HCT116 (cell line): ENCODE results near the gene PNO1. TPM values are rescaled to one million over a fixed set of nuclear protein-coding genes. Genes with fewer than 3 reads are reported as not detected.

Experiments used
- ATAC-seq: fragments of 200-7000 bp; cut with Tn5 transposase; 2 replicates; pipeline ENCODE4 v1.9.1; 2020; ENCODE audit warnings: mild to moderate bottlenecking, moderate library complexity
- BruUV-seq: library from RNA; stranded (reverse); fragments of 400-500 nt; replicated peaks from 2 replicates; lab custom pipeline; 2021; lab: Mats Ljungman, UMichigan
- CTCF ChIA-PET: fragments of 300-600 bp; sonication (Branson Sonifier 250); formaldehyde crosslinking; loops from one replicate; lab custom pipeline; 2021; ENCODE audit warnings: antibody characterized with exemption; lab: Charles Lee
- POLR2A ChIA-PET: fragments of 300-600, 350-600 bp; sonication (Branson Sonifier 250); formaldehyde crosslinking; loops from one replicate; lab custom pipeline; 2021; ENCODE audit warnings: antibody characterized with exemption; lab: Charles Lee
- RAD21 ChIA-PET, 2 experiments: fragments of 300-600 bp; sonication (Branson Sonifier 250); formaldehyde crosslinking; loops; one replicate each; lab custom pipeline; 2023; ENCODE audit warnings: low total read pairs in 2 of 2; ENCODE audit not compliant: uncharacterized antibody in 2 of 2, unreplicated experiment in 2 of 2, low non-redundant PET in 1 of 2; lab: Charles Lee
- DNase-seq: peaks from one replicate; pipeline ENCODE4 v3.0.0-alpha.2; 2010; ENCODE audit warnings: low read depth, low spot score
- H2AFZ ChIP-seq: fragments of 200-600 bp; shearing (Covaris generic), sonication (generic); 2 replicates; pipeline ENCODE4 v1.6.1; 2017; ENCODE audit warnings: low read depth, mixed run types, mixed read lengths, antibody characterized with exemption, low read length; ENCODE audit not compliant: poor library complexity, severe bottlenecking
- H3K27ac ChIP-seq: 2 replicates; pipeline ENCODE4 v1.5.1; 2012; ENCODE audit warnings: low read depth, low read length
- H3K27me3 ChIP-seq: fragments of 200-600 bp; sonication (generic); 2 replicates; pipeline ENCODE4 v1.6.1; 2016; ENCODE audit warnings: mixed run types, low read length, mixed read lengths; ENCODE audit not compliant: insufficient read depth
- H3K36me3 ChIP-seq, 2 experiments: fragments of 200-500 bp in 1 of 2; fragments of 200-600 bp in 1 of 2; sonication (Bioruptor generic) in 1 of 2; sonication (generic) in 1 of 2; 2 replicates each; pipeline versions ENCODE4 v1.5.1 to v1.6.1; 2014 to 2016; ENCODE audit warnings: low read length in 2 of 2, inconsistent platforms in 1 of 2, mixed read lengths in 1 of 2, mixed run types in 1 of 2; ENCODE audit not compliant: insufficient read depth in 2 of 2, control insufficient read depth in 1 of 2
- H3K4me1 ChIP-seq, 2 experiments: fragments of 200-600 bp in 1 of 2; sonication (generic) in 1 of 2; 2 replicates each; pipeline versions ENCODE4 v1.5.1 to v1.6.1; 2012 to 2017; ENCODE audit warnings: low read length in 2 of 2, inconsistent platforms in 1 of 2, mild to moderate bottlenecking in 1 of 2, mixed read lengths in 1 of 2, mixed run types in 1 of 2, moderate library complexity in 1 of 2; ENCODE audit not compliant: insufficient read depth in 2 of 2, control insufficient read depth in 1 of 2
- H3K4me2 ChIP-seq: fragments of 200-600 bp; sonication (generic); 2 replicates; pipeline ENCODE4 v1.6.1; 2017; ENCODE audit warnings: mixed run types, low read length, mixed read lengths
- H3K4me3 ChIP-seq, 2 experiments: fragments of 200-600 bp in 1 of 2; sonication (generic) in 1 of 2; replicated peaks in 1 of 2; 2 replicates each; pipeline ENCODE4 v1.5.1; 2011 to 2016; ENCODE audit warnings: low read length in 2 of 2, control low read depth in 1 of 2, low read depth in 1 of 2, mild to moderate bottlenecking in 1 of 2, mixed read lengths in 1 of 2, mixed run types in 1 of 2
- H3K79me2 ChIP-seq: fragments of 200-600 bp; sonication (generic); 2 replicates; pipeline ENCODE4 v1.6.1; 2017; ENCODE audit warnings: mild to moderate bottlenecking, mixed run types, low read length, moderate library complexity, mixed read lengths; ENCODE audit not compliant: insufficient read depth
- H3K9ac ChIP-seq: fragments of 200-600 bp; sonication (generic); 2 replicates; pipeline ENCODE4 v1.6.1; 2016; ENCODE audit warnings: low read length, mixed read lengths
- H3K9me2 ChIP-seq: fragments of 200-600 bp; sonication (generic), shearing (Covaris generic); 2 replicates; pipeline ENCODE4 v1.6.1; 2017; ENCODE audit warnings: mixed run types, mild to moderate bottlenecking, moderate library complexity; ENCODE audit not compliant: insufficient read depth
- H3K9me3 ChIP-seq, 2 experiments: fragments of 200-500 bp in 1 of 2; fragments of 200-600 bp in 1 of 2; sonication (Bioruptor generic) in 1 of 2; sonication (generic) in 1 of 2; 2 replicates each; pipeline ENCODE4 v1.6.1; 2014 to 2017; ENCODE audit warnings: low read length in 2 of 2, mixed read lengths in 2 of 2, inconsistent platforms in 1 of 2, low read depth in 1 of 2, mild to moderate bottlenecking in 1 of 2, mixed run types in 1 of 2, moderate library complexity in 1 of 2; ENCODE audit not compliant: control insufficient read depth in 1 of 2, insufficient read depth in 1 of 2
- H4K20me1 ChIP-seq: fragments of 200-600 bp; sonication (generic), shearing (Covaris generic); 2 replicates; pipeline ENCODE4 v1.6.1; 2017; ENCODE audit warnings: mixed run types, mild to moderate bottlenecking, moderate library complexity; ENCODE audit not compliant: insufficient read depth
- ATF3 ChIP-seq: IDR thresholded peaks from 2 replicates; pipeline ENCODE4 v1.6.1; 2012
- CBX3 ChIP-seq: IDR thresholded peaks from 2 replicates; pipeline ENCODE4 v1.6.1; 2012; ENCODE audit warnings: low read depth
- EZH2 ChIP-seq: fragments of 200-600 bp; sonication (generic); IDR thresholded peaks from 2 replicates; pipeline ENCODE4 v1.6.1; 2017; ENCODE audit warnings: antibody characterized with exemption, mixed run types
- MAX ChIP-seq: IDR thresholded peaks from 2 replicates; pipeline ENCODE4 v1.6.1; 2012
- REST ChIP-seq: IDR thresholded peaks from 2 replicates; pipeline ENCODE4 v1.6.1; 2012; ENCODE audit warnings: low read depth
- SIN3A ChIP-seq: IDR thresholded peaks from 2 replicates; pipeline ENCODE4 v1.6.1; 2012; ENCODE audit warnings: low read depth
- SP1 ChIP-seq: IDR thresholded peaks from 2 replicates; pipeline ENCODE4 v1.6.1; 2012; ENCODE audit warnings: low read depth
- TCF7L2 ChIP-seq: IDR thresholded peaks from 2 replicates; pipeline ENCODE4 v1.7.0; 2011; ENCODE audit warnings: borderline replicate concordance, inconsistent platforms; ENCODE audit not compliant: insufficient read depth, insufficient read length; ENCODE audit errors: extremely low read depth
- ZBTB33 ChIP-seq: IDR thresholded peaks from 2 replicates; pipeline ENCODE4 v1.6.1; 2011; ENCODE audit warnings: mild to moderate bottlenecking, low read length, moderate library complexity; ENCODE audit not compliant: insufficient replicate concordance; ENCODE audit errors: extremely low read depth
- intact Hi-C: fragments of 100-400 bp; cut with micrococcal nuclease; formaldehyde crosslinking; loops from 2 replicates; pipeline ENCODE4 v1.10.0; 2022
- total RNA-seq: library from RNA; stranded (reverse); gene quantifications from one replicate; pipeline ENCODE4 v1.2.1, GENCODE V29; 2021; ENCODE audit not compliant: unreplicated experiment

Gene PNO1
- total RNA-seq, 1 experiment from 2014 or later = 23.3 TPM

- Histone ChIP-seq H3K9me2 (no peaks in the 10 kb centered on the region), H4K20me1 (no peaks in the 10 kb centered on the region), H3K79me2 (no peaks in the 10 kb centered on the region), H3K9me3 (no peaks in the 10 kb centered on the region), H2AFZ (no peak overlapping the region), H3K9ac (no peak overlapping the region), H3K4me2 (no peak overlapping the region), H3K36me3 (no peaks in the 10 kb centered on the region), H3K4me1 (no peaks in the 10 kb centered on the region), H3K27me3 (no peaks in the 10 kb centered on the region), H3K4me3 (no peak overlapping the region), H3K27ac (no peak overlapping the region)
- no peak for TF ChIP-seq EZH2
- TF ChIP-seq SP1 = no peak
- TF ChIP-seq ATF3 = no peak
- no peak for TF ChIP-seq SIN3A
- no peak for TF ChIP-seq REST
- no peak for TF ChIP-seq ZBTB33
- no peak for TF ChIP-seq CBX3
- no peak for TF ChIP-seq MAX
- TF ChIP-seq TCF7L2 = no peak
- no TSS peak for BruUV-seq
- ChIA-PET RAD21 (no interaction called here), POLR2A (no interaction called here), CTCF (no interaction called here)
- ATAC-seq = no peak
- intact Hi-C loops = no loop called here
- DNase-seq = no peak
Observed at GRCh38 chr2:68141875-68142274, 15.8 kb upstream of the PNO1 start.
